HG02852 (cell line): ENCODE data around the gene TYROBP.
"Not testable (repeated sequence)": the region's sequence is repeated elsewhere in the genome, so short reads cannot be mapped to it uniquely, and the experiment has no call there.

ENCODE experiments used
- ATAC-seq: cut with Tn5 transposase; IDR thresholded peaks from one replicate; pipeline ENCODE4 v1.9.1; 2021; ENCODE audit warnings: mild to moderate bottlenecking, moderate library complexity; ENCODE audit not compliant: unreplicated experiment

The TYROBP gene

GRCh38 chr19:35879068-35879467, 29.0 kb downstream of the TYROBP start:
- ATAC-seq = no peak

DNA sequence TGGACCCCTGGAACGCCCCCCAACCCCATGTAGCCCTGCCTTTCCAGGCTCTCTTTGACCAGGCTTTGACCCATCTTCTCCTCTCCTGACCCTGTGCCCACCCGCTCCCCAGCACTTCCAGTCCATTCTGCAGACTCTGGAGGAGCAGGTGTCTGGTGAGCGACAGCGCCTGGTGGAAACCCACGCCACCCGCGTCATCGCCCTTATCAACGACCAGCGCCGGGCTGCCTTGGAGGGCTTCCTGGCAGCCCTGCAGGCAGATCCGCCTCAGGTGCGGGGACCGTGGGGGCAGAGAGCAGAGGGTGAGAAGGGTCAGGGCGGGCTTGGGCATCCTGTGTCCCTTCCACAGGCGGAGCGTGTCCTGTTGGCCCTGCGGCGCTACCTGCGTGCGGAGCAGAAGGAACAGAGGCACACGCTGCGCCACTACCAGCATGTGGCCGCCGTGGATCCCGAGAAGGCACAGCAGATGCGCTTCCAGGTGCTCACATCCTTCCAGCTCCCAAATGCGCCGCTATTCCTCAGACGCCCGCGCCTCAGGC, 33.6 kb downstream of the TYROBP start:
- ATAC-seq = no peak

DNA sequence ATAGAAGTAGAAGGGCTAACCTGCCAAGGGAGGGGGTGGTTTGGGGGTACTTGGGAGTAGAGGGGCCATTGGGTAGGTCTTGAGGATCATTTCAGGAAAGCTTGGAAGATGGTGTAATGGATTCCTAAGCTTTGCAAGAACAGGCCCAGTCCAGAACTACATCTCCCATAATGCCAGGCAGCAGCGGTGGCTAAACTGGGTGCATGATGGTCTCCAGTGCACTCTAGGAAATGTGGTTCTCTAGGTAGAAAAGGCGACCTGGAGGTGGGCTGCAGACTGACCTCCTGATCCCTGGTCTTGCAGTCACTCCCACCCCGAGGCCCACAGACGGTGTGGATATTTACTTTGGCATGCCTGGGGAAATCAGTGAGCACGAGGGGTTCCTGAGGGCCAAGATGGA, 35.9 kb downstream of the TYROBP start:
- no peak for ATAC-seq

- ATAC-seq = no peak
Observed at GRCh38 chr19:35871611-35872010, 36.5 kb downstream of the TYROBP start.

DNA sequence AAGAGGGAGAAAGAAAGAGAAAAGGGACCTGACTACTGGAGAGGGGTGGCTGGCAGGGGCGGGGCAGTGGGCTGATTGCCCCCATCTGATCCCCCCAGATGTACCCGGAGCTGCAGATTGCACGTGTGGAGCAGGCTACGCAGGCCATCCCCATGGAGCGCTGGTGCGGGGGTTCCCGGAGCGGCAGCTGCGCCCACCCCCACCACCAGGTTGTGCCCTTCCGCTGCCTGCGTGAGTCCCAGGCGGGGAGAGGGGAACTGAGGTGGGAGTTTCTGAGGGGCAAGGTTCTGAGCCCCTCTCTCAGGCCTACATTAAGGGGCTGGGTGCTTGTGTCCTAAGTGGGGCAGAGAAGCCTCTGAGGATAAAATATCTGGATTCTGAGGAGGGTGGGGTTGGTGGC, 37.3 kb downstream of the TYROBP start:
- ATAC-seq = no peak

DNA sequence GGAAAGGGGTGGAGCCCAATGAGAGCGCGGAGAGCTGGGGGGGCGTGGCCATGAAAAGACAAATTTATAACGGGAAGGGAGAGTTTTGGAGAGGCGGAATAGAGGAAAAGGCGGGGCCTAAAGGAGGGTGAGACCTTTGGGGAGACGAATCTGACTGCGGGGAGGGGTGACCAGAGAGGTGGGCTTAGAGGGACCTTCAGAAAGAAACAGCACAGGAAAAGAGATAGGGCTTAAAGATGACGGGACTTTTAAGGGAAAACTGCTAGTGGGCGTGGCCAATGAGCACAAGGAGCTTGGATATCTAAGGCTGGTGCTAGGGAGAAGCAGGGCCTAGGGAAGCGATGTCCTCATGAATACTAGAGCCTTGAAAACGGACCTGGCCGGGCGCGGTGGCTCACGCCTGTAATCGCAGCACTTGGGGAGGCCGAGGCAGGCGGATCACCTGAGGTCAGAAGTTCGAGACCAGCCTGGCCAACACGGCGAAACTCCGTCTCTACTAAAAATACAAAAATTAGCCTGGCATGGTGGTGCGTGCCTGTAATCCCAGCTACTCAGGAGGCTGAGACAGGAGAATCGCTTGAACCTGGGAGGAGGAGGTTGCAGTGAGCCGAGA, 37.9 kb downstream of the TYROBP start:
- not testable (repeated sequence) for ATAC-seq

DNA sequence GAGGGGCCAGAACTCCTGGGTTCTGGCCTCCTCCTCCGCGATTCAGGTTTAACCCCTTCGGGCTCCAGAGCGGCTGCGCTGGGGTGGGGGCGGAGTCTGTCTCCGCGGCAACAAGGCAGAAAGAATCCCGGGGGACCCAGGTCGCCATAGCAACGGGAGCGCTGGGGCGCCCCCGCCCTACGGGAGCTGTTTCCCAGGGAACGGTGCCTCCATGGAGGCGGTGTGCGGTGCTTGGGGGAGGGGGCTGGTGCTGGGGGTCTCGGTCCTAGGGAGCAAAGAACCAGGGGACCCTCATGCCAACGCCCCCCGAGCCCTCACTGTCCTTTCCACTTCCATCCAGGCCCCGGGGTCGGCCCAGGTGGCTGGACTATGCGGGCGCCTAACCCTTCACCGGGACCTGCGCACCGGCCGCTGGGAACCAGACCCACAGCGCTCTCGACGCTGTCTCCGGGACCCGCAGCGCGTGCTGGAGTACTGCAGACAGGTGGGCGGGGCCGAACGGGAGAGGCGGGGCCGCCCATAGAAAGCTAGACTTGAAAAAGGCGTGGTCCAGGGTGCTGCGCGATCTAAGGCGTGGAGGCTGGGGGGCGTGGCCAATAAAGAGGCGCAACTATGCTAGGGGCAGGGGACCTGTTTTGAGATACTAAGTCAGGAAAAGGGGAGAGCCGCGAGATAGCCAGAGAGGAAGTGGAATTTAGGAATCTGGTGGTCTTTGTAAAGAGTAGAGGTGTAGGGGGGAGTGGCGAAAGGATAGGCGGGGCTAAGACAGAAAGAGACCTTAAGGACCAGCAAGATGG, 38.6 kb downstream of the TYROBP start:
- ATAC-seq = peak; percentile 43

DNA sequence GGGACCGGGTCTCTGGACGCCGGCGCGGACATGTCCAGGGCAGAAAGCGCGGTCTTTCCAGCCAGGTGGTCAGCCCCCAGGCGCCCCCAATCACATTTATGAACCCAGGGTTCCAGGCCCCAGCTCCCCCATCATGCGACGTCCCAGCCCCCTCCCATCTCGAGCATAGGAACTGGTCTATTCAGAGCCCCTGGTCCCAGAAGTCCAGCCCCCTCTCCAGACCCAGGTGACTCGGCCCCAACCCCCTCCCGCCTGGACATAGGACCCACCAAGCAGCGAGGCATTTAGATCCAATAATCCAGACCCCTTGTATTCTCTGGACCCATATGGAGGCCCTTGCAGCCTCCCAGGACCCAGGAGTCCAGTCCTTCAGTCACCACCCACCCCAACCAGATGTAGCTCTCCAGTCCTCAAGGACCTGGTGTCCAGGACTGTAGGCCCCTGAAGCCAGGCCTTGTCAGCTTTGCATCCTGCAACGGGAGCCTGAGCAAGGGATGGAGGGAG, 39.2 kb downstream of the TYROBP start:
- ATAC-seq = no peak

- ATAC-seq = no peak
Observed at GRCh38 chr19:35868172-35868822, 39.8 kb downstream of the TYROBP start, which contains the start of gene APLP1. APLP1 (plus strand) TSS chr19:35868574; CDS start chr19:35868637, 63 bp downstream.

DNA sequence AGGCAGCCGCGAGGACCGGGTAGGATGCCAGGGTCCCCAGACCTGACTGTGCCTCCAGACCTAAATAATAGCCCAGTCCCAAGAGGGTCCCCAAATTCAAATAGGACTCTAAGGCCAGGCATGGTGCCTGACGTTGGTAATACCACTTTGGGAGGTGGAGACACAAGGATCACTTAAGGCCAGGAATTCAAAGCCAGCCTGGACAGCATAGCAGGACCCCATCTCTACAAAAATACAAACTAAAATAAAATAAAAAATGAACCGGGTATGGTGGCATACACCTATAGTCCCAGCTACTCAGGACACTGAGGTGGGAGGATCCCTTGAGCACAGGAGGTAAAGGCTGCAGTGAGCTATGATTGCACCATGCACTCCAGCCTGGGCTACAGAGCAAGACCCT, 45.1 kb downstream of the TYROBP start:
- ATAC-seq = no peak

- no peak for ATAC-seq
Observed at GRCh38 chr19:35862528-35862927, 45.6 kb downstream of the TYROBP start.

DNA sequence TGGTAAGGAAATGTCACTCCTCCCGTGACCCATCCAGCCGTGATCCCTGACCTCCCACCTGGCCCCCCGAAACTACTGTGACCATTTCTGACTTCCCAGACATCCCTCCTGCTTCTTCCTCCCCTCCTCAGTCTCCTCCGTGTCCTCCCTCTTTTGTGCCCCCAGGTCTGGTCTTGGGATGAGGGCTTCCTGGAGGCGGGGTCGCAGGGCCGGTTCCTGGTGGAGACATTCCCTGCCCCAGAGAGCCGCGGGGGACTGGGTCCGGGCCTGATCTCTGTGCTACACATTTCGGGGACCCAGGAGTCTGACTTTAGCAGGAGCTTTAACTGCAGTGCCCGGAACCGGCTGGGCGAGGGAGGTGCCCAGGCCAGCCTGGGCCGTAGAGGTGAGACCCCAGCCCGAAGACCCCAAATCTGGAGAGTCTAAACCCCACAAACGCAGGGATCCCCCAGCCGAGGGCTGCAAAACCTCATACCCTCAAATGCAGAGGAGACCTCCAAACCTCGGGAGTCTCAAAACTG, 46.4 kb downstream of the TYROBP start:
- ATAC-seq = no peak

GRCh38 chr19:35860818-35861639, 47.1 kb downstream of the TYROBP start:
- ATAC-seq = no peak

DNA sequence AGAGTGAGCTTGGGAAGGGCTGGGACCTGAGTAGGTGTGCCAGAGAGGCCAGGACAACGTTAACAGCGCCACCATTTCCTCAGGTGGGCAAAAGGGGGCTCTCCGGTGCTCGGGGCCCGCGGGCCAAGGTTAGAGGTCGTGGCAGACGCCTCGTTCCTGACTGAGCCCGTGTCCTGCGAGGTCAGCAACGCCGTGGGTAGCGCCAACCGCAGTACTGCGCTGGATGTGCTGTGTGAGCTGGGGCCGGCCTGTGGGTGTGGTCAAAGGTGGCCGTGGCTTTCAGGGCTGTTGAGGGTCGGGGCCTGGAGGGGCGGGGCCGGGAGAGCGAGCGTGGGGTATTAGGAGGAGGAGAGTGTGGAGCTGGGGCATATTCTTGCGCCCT, 47.7 kb downstream of the TYROBP start:
- no peak for ATAC-seq

DNA sequence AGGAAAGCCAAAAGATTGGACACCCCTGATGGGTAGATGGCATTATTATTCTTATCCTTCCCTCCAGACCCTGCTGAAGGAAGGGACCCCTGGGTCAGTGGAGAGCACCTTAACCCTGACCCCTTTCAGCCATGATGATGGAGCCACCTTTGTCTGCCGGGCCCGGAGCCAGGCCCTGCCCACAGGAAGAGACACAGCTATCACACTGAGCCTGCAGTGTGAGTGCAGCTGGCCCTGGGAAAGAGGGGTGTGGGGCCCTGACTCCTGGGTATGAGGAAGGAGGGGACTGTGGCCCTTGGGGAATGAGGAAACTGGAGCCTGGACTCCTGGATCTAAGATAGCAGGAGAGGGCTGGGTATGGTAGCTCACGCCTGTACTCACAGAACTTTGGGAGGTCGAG, 48.7 kb downstream of the TYROBP start:
- no peak for ATAC-seq

- ATAC-seq = no peak
Observed at GRCh38 chr19:35858311-35858710, 49.8 kb downstream of the TYROBP start.

- no peak for ATAC-seq
Observed at GRCh38 chr19:35856546-35857149, 51.4 kb downstream of the TYROBP start, which contains the start of gene KIRREL2. KIRREL2 (plus strand) TSS chr19:35856911; CDS start chr19:35857120, 209 bp downstream.
